AG04450 (cell line): ENCODE results near the gene ZNF670. TPM values are rescaled to one million over a fixed set of nuclear protein-coding genes. Genes with fewer than 3 reads are reported as not detected.

ENCODE experiments used
- CTCF ChIA-PET: fragments of 300-600, 350-600 bp; formaldehyde crosslinking; extraction: SDS; loops from one replicate; lab custom pipeline; 2022; ENCODE audit warnings: antibody characterized with exemption, inconsistent platforms; lab: Charles Lee
- POLR2A ChIA-PET: fragments of 350-600 bp; formaldehyde crosslinking; extraction: SDS; loops from one replicate; lab custom pipeline; 2021; ENCODE audit warnings: antibody characterized with exemption, inconsistent platforms; lab: Yijun Ruan, JAX
- DNase-seq: peaks from one replicate; pipeline ENCODE4 v3.0.0-alpha.2; 2011; ENCODE audit warnings: low read depth, low spot score
- H3K27ac ChIP-seq: one replicate; pipeline ENCODE4 v1.5.1; 2012; ENCODE audit warnings: low read depth, low read length, control low read depth
- H3K27me3 ChIP-seq: one replicate; pipeline ENCODE4 v1.6.0; 2012; ENCODE audit warnings: low read length; ENCODE audit not compliant: control insufficient read depth, insufficient read depth
- H3K4me3 ChIP-seq: 2 replicates; pipeline ENCODE4 v1.5.1; 2011; ENCODE audit warnings: mild to moderate bottlenecking, low read depth, low read length, control low read depth
- H3K9me3 ChIP-seq: 2 replicates; pipeline ENCODE4 v1.5.1; 2012; ENCODE audit warnings: low read length; ENCODE audit not compliant: control insufficient read depth, insufficient read depth
- CTCF ChIP-seq: IDR thresholded peaks from 2 replicates; pipeline ENCODE4 v1.5.1; 2011; ENCODE audit warnings: low read depth, low read length, control low read depth, inconsistent platforms
- polyA plus RNA-seq: library from polyadenylated mRNA; depleted of rRNA; stranded (reverse); fragments of >200 nt; gene quantifications from 2 replicates; pipeline ENCODE4 v1.2.3, GENCODE V29; 2011

ZNF670 gene
- polyA plus RNA-seq, 1 experiment: 3.3 TPM

DNA sequence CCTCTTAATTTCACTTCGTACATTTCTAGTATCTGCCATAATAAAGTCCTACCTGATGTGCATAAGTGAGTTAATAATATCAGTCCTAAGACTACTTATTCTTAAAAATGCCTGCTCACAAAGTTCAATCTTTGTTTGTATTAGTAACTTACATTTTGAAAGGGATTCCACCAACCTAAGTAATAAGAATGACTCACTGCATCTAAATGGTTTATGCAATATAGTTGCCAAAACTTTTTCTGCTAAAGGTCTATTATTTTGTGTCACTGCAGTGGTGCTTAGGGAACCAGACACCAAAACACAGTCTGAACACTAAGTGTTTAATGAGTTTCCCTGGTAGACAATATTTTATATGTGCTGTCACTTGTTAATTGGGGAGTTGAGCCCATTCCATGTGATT lies 23.8 kb upstream of the ZNF670 start:
- DNase-seq: no peak
- no peak overlapping the region for H3K27ac ChIP-seq

DNA sequence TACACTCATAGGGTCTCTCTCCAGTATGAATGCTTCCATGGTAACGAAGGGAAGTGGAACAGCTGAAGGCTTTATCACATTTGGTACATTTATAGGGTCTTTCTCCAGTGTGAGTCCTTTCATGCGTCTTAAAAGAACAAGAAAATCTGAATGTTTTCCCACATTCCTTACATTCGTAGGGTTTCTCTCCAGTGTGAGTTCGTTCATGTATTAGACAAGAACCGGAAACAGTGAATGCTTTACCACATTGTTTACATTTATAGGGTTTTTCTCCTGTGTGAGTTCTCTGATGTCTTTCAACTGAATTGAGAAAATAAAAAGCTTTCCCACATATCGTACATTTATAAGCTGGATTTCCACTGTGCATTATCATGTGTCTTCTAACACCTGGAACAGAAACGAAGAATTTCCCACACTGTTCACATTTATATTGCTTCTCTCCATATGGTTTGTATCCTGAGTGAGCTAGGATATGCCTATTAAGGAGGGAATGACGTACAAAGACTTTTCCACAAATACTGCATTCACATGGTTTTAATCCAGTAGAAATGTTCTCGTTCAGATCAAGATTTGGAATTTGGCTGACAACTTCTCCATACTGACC lies 22.2 kb upstream of the ZNF670 start:
- CTCF ChIA-PET: no interaction called here
- POLR2A ChIA-PET: no interaction called here
- Histone ChIP-seq H3K27me3 (no peaks in the 10 kb centered on the region), H3K27ac (no peak overlapping the region), H3K9me3 (peaks cover 39% of the 10 kb centered on the region), H3K4me3 (no peak overlapping the region)
- no peak for DNase-seq
- TF ChIP-seq CTCF: no peak

More for the DNA sequence above, 23.8 kb upstream of the ZNF670 start:
- Histone ChIP-seq H3K4me3 (peak overlapping the region; percentile 27; the same call in 1 of the 2 replicates), H3K27me3 (no peaks in the 10 kb centered on the region), H3K9me3 (peaks cover 32% of the 10 kb centered on the region)
- TF ChIP-seq CTCF: no peak
- CTCF ChIA-PET: no interaction called here
- POLR2A ChIA-PET: no interaction called here

DNA sequence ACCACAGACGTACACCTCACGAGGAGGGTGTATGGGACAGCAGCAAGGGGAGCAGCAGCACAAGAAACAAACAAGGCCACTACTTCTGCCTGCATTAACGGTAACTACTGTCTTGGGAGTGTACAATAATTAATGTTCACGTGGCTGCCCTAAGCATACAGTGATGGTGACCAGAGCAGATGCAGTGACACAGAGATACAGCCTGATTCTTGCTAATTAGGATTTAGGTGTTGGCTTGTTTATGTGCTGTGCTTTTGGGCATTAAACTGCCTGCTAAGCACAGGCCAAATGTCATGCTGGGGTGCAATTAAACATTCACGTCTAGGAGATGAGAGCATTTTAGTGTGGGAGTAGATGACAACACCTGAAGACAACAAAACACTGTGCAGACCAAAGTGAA lies 18.3 kb upstream of the ZNF670 start:
- TF ChIP-seq CTCF: no peak
- POLR2A ChIA-PET: interaction anchor here (1.4 kb wide), 1 partner anchor 18 kb away, joined by 3 read pairs; the partner anchor contains the start of gene ZNF670
- CTCF ChIA-PET: no interaction called here

DNA sequence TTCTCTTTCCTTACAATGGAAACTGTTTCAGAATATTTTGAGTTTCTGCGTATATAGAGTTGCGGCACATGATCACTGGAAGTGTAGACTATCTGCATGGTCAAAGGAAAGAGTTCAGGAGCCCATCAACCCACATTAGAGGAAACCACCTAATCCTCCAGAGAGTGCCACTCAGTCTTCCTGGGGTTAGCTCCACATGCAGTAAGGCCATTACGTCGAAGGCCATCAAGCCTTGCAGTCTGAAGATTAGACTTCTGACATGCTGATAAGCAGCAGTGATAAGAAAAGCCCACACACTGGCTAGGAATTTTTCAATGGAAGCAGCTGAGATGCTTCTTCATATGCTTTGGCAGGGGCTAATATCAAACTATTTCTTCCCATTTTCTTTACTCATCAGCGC lies 17.9 kb upstream of the ZNF670 start:
- Histone ChIP-seq H3K27me3 (no peaks in the 10 kb centered on the region), H3K9me3 (peaks cover 27% of the 10 kb centered on the region), H3K27ac (no peak overlapping the region), H3K4me3 (no peak overlapping the region)
- ChIA-PET POLR2A (interaction anchor here (1.4 kb wide), 1 partner anchor 18 kb away, joined by 3 read pairs; the partner anchor contains the start of gene ZNF670), CTCF (no interaction called here)
- DNase-seq: no peak
- no peak for TF ChIP-seq CTCF

More for the DNA sequence above, 18.3 kb upstream of the ZNF670 start:
- no peak for DNase-seq
- H3K27me3 ChIP-seq: no peaks in the 10 kb centered on the region
- H3K27ac ChIP-seq: no peak overlapping the region
- peaks cover 29% of the 10 kb centered on the region for H3K9me3 ChIP-seq
- H3K4me3 ChIP-seq: no peak overlapping the region

GRCh38 chr1:247096112-247096511 lies 17.5 kb upstream of the ZNF670 start:
- no peak overlapping the region for H3K27ac ChIP-seq
- POLR2A ChIA-PET: interaction anchor here (1.4 kb wide), 1 partner anchor 18 kb away, joined by 3 read pairs; the partner anchor contains the start of gene ZNF670
- no peak for TF ChIP-seq CTCF
- peaks cover 27% of the 10 kb centered on the region for H3K9me3 ChIP-seq
- no peak for DNase-seq
- H3K4me3 ChIP-seq: no peak overlapping the region
- CTCF ChIA-PET: no interaction called here
- no peaks in the 10 kb centered on the region for H3K27me3 ChIP-seq
